DMS 273 (cell line): ENCODE data around the gene ST6GALNAC5.

Source experiments
- DNase-seq: peaks from one replicate; lab custom pipeline; 2025; ENCODE audit not compliant: unreplicated experiment; lab: John Stamatoyannopoulos, UW

ST6GALNAC5 gene

DNA sequence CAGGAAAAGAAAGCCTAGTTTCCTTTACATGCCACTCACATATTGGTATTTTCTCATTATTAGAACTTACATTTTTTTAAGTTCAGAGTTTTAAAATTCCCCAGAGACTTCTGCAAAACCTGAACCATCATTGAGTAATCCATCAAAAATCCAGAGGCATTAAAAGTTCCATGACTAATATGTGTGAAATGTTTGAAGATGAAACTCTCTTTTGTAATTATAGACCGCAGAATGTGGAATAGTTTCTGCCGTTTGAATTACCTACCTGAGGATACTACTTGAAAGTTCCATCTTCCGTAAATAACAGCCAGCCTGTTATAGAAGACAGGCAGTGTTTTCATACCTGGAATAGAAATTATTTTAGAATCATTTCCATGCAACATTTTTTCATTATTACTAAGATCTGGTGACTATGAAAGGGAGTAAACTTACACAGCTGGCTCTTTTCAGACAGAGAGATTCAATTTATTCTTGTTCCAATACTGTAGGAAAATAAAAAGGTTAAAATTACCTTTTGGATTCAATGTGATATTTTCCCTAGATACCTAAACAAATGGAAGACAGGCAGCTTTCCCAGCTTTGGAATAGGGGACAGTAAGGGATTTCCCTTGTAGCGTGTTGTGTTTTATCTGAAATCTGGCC, 131.4 kb downstream of the ST6GALNAC5 start:
- no peak for DNase-seq

DNA sequence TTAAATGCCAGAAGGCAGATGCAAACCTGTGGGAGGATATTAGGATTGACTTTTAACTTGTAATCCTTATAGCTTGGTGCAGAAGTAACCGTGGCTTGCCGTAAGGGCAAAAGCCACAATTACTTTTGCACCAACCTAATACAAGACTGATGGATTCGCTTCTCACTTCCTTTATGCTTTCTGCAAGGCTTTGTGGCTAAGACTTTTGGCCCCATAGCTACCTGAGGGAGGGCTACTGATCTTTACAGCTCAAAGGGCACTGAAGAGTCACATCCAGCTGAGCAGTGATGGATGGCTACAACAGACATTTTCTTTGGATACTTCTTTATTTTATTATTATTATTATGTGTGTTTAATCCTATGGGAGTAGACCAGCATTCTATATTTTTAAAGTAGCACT, 140.4 kb downstream of the ST6GALNAC5 start:
- no peak for DNase-seq

DNA sequence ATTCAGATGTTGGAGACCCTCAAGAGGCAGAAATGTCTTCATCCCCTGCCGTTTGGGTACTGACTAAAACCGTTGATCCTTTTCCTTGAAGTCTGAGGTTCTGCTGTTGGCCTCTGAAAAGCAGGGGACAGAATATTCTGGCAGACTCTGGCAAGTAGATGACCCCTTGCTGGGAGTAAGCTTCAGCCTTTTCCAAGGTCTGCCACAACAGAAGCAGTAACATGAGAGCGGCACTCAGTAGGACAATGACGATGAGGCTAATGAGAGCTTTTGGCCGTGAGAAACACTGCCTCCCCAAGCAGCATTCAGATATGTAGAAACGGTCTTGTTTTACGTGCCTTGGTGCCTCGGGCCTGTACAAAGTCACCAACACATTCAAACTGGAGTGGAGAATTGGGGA, 143.7 kb downstream of the ST6GALNAC5 start:
- no peak for DNase-seq

- peak; percentile 16 for DNase-seq
These were observed 144.8 kb downstream of the ST6GALNAC5 start for GRCh38 chr1:77012066-77012465.

DNA sequence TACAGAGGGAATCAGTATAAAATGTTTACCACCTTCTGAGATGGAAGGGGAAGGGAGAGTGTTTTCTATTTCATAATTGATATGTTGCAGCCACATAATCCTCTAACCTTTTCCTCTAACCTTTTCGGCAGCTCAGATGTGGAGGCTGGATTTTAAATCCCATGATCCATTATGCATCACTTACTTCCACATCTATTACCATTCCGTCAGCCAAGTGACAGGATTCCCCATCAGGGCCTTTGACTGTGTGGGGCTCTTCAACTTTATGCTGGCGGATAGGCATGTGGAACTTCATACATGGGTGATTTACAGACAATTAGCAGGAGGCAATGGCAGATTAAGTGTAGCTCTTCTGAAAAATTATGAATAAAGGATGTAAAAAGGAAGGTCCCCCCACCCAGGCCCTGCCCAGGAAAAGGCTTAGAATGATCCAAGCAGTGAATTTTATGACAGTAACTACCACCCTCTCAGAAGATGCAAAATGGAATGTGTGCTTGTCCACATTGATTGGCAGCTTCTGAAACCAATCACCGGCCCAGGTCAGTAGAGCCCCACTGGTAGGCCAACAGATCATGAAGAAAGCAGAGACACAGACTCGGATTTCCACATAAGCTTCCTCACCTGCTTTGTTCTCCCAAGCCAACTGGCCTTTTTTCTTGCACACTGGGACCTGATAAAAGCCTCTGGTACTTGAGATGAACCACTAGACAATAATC, 147.0 kb downstream of the ST6GALNAC5 start:
- DNase-seq, result peak; percentile 7

- DNase-seq, result no peak
These were observed 148.6 kb downstream of the ST6GALNAC5 start for GRCh38 chr1:77015748-77016341.

DNA sequence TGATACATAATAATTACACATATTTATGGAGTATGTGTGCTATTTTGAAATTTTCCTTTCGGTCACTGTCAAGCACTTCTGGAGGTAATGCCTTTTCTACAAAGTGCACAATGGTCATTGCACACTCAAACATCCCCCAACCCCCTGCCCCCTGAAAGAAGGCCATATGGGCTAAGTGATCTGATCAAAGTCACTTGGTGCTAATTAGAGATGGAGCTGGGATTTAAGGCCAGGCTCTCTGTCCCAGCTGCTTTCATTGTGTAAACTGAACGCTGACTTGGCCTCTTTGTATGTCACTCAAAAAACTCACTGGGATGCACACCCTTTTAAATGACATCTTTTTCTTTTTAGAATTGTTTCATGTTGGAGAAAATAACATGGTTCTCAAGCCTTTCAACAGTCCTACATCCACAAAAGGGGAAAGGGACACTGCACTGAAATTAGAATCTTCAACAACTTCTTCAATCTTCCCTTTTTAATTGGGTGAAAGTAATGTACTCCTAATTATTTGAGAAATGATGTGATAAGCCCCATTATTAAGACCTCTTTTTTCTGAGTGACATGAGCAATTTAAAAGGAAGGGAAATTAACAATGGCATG, 149.2 kb downstream of the ST6GALNAC5 start:
- DNase-seq, result peak; percentile 60

DNA sequence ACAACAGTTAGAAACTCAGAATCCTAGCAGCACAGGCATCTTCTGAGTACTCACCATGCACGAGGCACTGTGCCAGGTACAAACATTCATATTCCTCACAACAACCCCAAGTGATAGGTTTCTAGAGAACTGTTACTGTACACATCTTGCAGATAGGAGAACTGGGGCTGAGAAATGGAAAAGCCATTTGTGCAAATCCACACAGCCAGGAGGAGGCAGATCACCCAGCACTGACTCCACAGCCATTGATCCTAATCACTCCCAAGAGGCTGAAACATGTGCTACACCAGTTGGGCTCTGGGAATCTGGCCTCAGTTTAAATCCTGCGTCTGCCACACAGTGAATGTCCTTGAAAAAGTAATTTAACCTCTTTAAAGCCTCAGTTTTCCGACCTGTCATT, 151.0 kb downstream of the ST6GALNAC5 start:
- peak; percentile 42 for DNase-seq

GRCh38 chr1:77018761-77019160, 151.5 kb downstream of the ST6GALNAC5 start:
- DNase-seq, result peak; percentile 28

DNA sequence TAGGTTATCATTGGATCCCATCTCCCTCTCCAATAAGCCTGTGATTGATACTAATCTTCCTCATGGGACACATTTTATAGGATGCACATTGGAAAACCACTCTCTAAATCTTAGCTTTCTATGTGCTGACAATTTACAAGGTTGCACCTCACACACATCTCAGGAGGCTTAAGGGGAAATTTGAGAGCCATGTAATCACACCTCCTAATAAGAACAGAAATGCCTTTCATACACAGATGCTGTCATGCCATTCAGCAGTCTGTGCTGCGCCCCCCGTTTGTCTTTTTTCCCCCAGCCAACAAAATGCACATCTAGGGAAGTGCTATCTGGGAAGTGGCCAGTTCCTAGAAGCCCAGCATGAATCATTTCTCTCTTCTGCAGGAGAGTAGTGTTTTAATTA, 154.5 kb downstream of the ST6GALNAC5 start:
- no peak for DNase-seq

DNA sequence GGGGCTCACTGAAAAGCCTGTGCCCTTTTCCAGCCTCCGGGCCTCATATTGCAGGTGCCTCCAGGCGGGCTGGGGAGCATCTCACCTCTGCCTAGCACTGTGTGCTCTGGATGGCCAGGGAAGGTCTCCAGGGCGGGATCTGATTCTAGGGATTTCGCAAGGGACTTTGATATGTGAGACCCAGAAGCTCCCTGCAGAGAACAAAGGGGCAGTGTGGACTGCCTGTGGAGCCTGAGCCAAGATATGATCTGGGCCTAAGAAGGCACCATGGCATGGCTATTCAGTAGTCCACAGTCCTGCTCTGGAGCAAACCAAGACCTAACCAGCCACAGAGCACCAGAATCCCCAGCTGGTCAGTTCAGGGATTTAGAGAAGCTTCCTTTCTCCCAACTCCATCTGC, 157.2 kb downstream of the ST6GALNAC5 start:
- DNase-seq, result no peak

DNA sequence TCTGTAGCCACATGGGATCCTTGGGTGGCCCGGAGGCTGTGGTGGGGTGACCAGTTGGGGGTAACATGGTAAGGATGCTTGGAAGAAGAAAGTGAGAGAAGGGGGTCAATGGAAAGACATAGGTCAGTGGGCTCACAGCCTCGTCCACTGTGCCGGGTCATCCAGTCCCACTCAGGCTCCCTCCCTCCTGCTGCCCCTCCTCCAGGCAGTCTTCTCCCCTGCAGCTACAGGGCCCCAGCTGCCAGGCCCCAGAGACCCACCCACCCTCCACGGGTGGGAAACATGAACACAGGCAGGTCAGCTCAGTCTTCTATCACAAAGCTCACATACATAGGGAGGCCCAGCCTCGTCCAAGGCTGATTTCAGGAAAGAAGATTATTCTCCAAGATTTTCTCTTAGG, 158.3 kb downstream of the ST6GALNAC5 start:
- no peak for DNase-seq

- DNase-seq, result no peak
These were observed 158.9 kb downstream of the ST6GALNAC5 start for GRCh38 chr1:77026135-77026534.

- no peak for DNase-seq
These were observed 159.4 kb downstream of the ST6GALNAC5 start for GRCh38 chr1:77026640-77027039.

DNA sequence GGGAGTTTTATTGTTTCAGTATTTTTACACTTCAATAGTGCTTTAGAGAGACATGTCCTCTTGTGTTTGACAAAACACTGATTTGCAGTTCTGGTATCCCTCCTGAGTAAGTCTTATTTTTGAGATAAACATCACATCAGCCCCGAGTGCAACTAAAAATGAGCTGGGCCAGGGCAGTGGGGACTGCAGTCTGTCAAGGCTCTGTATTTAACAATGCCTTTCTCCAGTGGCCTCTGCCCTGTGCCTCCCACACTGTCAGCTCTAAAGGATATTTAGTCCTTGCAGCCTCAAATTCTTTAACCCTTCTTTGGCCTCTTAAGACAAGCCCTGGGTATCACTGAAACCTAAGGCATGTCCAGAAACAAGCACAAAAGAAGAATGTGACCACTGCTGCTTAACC, 160.6 kb downstream of the ST6GALNAC5 start:
- DNase-seq, result no peak

GRCh38 chr1:77030401-77031105, 163.3 kb downstream of the ST6GALNAC5 start:
- no peak for DNase-seq

- peak; percentile 6 for DNase-seq
These were observed 163.9 kb downstream of the ST6GALNAC5 start for GRCh38 chr1:77031106-77031662.

DNA sequence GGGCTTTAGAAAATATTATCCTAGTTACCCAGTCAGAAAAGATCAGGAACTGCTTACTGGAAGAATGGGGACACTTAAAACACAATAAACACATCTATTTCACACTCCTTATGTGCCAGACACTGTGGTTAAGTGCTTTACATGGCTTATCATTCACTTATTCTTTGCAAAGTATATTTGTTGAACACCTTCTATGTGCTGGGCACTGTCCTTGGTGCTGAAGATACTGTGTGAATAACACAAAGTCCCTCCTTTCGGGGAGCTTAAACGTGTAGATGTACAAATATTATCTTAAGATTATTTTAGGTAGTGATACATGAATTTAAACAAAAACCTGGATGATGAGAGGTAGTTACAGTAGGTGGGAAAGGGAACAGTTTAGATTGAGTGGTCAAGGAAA, 169.3 kb downstream of the ST6GALNAC5 start:
- peak; percentile 26 for DNase-seq

GRCh38 chr1:77037038-77037437, 169.8 kb downstream of the ST6GALNAC5 start:
- DNase-seq, result no peak

DNA sequence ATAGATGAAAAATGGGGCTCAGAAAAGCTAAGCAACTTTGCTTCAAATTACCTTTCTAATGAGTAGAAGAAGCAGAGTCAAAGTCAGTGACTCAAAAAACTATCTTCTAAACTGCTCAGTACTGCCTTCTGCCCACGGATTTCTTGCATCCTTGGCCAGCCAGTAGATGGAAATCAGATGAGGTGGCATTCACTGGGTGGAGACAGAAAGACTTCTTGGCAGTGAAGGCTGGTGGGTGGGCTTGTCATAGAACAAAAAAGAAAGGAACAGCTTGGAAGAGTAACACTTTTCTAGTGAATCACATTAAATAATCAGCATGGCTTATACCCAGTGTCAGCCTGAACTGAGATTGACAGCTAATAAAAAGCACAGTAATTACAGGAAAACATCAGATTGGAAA, 170.7 kb downstream of the ST6GALNAC5 start:
- no peak for DNase-seq

GRCh38 chr1:77039111-77039510, 171.8 kb downstream of the ST6GALNAC5 start:
- DNase-seq, result no peak
